Hematopoietic multipotent progenitor cell treated with erythropoietin and hydrocortisone succinate and interleukin-3 and kit ligand, for 6 days (in vitro differentiated cells): ENCODE results near the gene ATP9A.
A peak's percentile ranks its signal among the peaks of the same experiment; 100 is the strongest.
"Not testable (repeated sequence)": the region's sequence is repeated elsewhere in the genome, so short reads cannot be mapped to it uniquely, and the experiment has no call there.

Experiments used
- DNase-seq: peaks from one replicate; pipeline ENCODE4 v3.0.0-alpha.2; 2015

The ATP9A gene

GRCh38 chr20:51790256-51790655 lies 22.1 kb upstream of the ATP9A start:
- no peak for DNase-seq

GRCh38 chr20:51789434-51789833 lies 21.2 kb upstream of the ATP9A start:
- DNase-seq: no peak

- DNase-seq: no peak
These were observed 20.6 kb upstream of the ATP9A start for GRCh38 chr20:51788822-51789221.

GRCh38 chr20:51784299-51784698 lies 16.1 kb upstream of the ATP9A start:
- no peak for DNase-seq

- not testable (repeated sequence) for DNase-seq
These were observed 10.1 kb upstream of the ATP9A start for GRCh38 chr20:51778229-51778759.

- no peak for DNase-seq
These were observed 7.1 kb upstream of the ATP9A start for GRCh38 chr20:51775241-51775640.

GRCh38 chr20:51772236-51772635 lies 4.0 kb upstream of the ATP9A start:
- no peak for DNase-seq

GRCh38 chr20:51769976-51770615 lies 1.9 kb upstream of the ATP9A start:
- no peak for DNase-seq

GRCh38 chr20:51768759-51769517 lies 748 bp upstream of the ATP9A start:
- no peak for DNase-seq

GRCh38 chr20:51766994-51767866 lies 960 bp downstream of the ATP9A start:
- DNase-seq: peak; percentile 49

- DNase-seq: not testable (repeated sequence)
These were observed 2.8 kb downstream of the ATP9A start for GRCh38 chr20:51765381-51765780.

GRCh38 chr20:51763965-51764602 lies 4.1 kb downstream of the ATP9A start:
- DNase-seq: peak; percentile 5

GRCh38 chr20:51760905-51761546 lies 7.2 kb downstream of the ATP9A start:
- DNase-seq: no peak

GRCh38 chr20:51759769-51760510 lies 8.2 kb downstream of the ATP9A start:
- DNase-seq: no peak

- no peak for DNase-seq
These were observed 9.1 kb downstream of the ATP9A start for GRCh38 chr20:51758978-51759544.

- no peak for DNase-seq
These were observed 11.0 kb downstream of the ATP9A start for GRCh38 chr20:51757226-51757625.

GRCh38 chr20:51756653-51757052 lies 11.5 kb downstream of the ATP9A start:
- no peak for DNase-seq

GRCh38 chr20:51753220-51753619 lies 15.0 kb downstream of the ATP9A start:
- not testable (repeated sequence) for DNase-seq

GRCh38 chr20:51752343-51752951 lies 15.7 kb downstream of the ATP9A start:
- DNase-seq: no peak

GRCh38 chr20:51750770-51751388 lies 17.3 kb downstream of the ATP9A start:
- DNase-seq: no peak
